WERI-Rb-1 (cell line): ENCODE results near the gene HINT2.

Experiments used
- DNase-seq: peaks from one replicate; pipeline ENCODE4 v3.0.0-alpha.2; 2020
- H3K27ac ChIP-seq: fragments of 250-450 bp; sonication (Bioruptor Pico); 2 replicates; pipeline ENCODE4 v1.5.1; 2020; ENCODE audit warnings: mild to moderate bottlenecking, moderate library complexity
- H3K27me3 ChIP-seq: fragments of 250-450 bp; sonication (Bioruptor Pico); 2 replicates; pipeline ENCODE4 v1.5.1; 2021; ENCODE audit warnings: mild to moderate bottlenecking, low read depth, moderate library complexity; ENCODE audit not compliant: insufficient read depth, severe bottlenecking
- H3K36me3 ChIP-seq: fragments of 250-450 bp; sonication (Bioruptor Pico); 2 replicates; pipeline ENCODE4 v1.5.1; 2020; ENCODE audit warnings: mild to moderate bottlenecking, moderate library complexity
- H3K4me3 ChIP-seq: 2 replicates; pipeline ENCODE4 v1.5.1; 2011; ENCODE audit warnings: low read depth, mild to moderate bottlenecking, control low read depth, low read length
- H3K9me3 ChIP-seq: fragments of 250-450 bp; sonication (Bioruptor Pico); 2 replicates; pipeline ENCODE4 v1.5.1; 2021; ENCODE audit warnings: mild to moderate bottlenecking, moderate library complexity; ENCODE audit not compliant: severe bottlenecking
- TF ChIP-seq, protein P1 (sequence below): IDR thresholded peaks from 2 replicates; pipeline ENCODE4 v1.5.1; 2011; ENCODE audit warnings: low read depth, mild to moderate bottlenecking, control low read depth, inconsistent platforms, low read length

Gene HINT2

DNA sequence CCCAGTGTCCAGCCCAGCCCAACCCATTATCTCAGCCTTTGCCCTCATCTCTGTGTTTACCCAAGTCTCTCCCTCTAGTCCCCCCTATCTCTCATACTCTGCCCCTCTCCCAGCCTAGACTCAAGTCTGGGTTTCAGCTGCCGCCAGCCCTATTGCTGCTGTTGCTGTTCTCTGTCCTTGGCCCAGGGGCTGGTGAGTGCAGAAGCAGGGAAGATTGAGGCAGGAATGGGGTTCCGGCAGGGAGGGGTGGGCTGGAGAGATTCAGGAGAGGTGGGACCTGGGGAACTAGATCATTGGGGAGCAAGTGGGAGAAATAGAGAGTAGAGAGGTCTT lies 14.9 kb upstream of the HINT2 start:
- Histone ChIP-seq H3K27ac (0 out of 2 replicates have a peak overlapping the region, but pooled peaks have one; percentile 1), H3K36me3 (no peaks in the 10 kb centered on the region), H3K4me3 (peak overlapping the region; percentile 69), H3K9me3 (no peaks in the 10 kb centered on the region), H3K27me3 (no peaks in the 10 kb centered on the region)
- DNase-seq, result no peak
- TF ChIP-seq, protein P1, sequence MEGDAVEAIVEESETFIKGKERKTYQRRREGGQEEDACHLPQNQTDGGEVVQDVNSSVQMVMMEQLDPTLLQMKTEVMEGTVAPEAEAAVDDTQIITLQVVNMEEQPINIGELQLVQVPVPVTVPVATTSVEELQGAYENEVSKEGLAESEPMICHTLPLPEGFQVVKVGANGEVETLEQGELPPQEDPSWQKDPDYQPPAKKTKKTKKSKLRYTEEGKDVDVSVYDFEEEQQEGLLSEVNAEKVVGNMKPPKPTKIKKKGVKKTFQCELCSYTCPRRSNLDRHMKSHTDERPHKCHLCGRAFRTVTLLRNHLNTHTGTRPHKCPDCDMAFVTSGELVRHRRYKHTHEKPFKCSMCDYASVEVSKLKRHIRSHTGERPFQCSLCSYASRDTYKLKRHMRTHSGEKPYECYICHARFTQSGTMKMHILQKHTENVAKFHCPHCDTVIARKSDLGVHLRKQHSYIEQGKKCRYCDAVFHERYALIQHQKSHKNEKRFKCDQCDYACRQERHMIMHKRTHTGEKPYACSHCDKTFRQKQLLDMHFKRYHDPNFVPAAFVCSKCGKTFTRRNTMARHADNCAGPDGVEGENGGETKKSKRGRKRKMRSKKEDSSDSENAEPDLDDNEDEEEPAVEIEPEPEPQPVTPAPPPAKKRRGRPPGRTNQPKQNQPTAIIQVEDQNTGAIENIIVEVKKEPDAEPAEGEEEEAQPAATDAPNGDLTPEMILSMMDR, result no peak

DNA sequence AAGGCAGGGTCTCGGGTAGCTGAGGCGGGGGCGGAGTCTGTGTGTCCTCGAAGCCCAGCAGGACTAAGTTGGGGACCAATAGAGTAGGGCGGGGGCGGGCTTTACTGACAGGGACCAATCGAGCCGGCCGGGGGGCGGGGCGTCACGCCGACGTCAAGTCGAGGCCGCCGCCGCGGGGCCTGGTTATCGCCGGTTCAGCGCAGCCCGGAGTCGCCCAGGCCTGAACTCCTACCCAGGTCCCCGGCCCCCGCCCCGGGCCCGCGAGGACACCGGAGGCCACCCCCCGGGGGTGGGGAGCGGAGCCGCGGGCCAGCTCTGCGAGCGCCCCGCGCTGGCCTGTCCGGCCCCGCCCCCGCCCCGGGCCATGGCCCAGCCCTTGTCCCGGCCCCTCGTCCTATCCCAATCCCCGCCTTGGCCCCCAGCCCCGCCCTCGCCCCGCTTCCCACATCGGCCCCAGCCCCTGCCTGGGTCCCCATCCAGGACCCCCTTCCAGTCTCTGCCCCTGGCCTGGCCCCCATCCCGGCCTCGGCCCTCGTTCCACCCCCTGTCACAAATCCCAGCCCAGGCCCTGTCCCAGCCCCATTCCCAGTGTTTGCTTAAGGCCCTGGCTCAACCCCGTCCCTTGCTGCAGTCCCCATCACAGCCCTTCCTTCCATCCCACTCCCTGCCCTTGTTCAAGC lies 14.4 kb upstream of the HINT2 start, which contains the start of gene TMEM8B:
Gene TMEM8B, plus strand, starts transcription at position 145 of the 680 bp plus-strand sequence. Its CDS starts 220 bp downstream, at position 365.
- Histone ChIP-seq H3K27ac (peak within 1 kb of the TSS; percentile 78), H3K9me3 (no peaks in the 10 kb centered on the region), H3K4me3 (peak within 1 kb of the TSS; percentile 69), H3K36me3 (no peaks in the 10 kb centered on the region), H3K27me3 (no peaks in the 10 kb centered on the region)
- TF ChIP-seq, protein P1, result no peak
- peak; percentile 96 for DNase-seq

DNA sequence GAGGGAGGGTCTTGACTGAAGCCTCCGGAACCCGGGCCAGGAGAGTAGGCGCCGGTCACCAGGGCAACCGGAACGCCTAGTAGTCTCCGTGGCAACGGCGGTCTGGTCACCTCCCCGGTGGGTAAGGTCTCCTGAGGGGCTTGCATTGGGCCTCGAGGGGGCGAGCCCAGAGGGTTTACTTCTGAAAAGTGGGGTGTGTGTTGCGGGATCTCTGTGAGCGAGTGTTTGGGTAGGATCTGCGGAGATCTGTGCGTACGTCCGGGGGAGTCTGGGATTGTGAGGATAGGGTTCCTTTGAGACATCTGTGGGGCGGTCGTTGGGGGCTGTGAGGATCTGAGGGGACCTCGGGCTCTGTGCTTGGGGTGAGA lies 13.9 kb upstream of the HINT2 start, which contains the start of gene FAM221B:
Gene FAM221B, minus strand, starts transcription at position 17 of the 368 bp plus-strand sequence. CDS start 2,571 bp downstream, outside the sequence.
- no peak for DNase-seq
- H3K27me3 ChIP-seq, result no peaks in the 10 kb centered on the region
- H3K9me3 ChIP-seq, result no peaks in the 10 kb centered on the region
- no peaks in the 10 kb centered on the region for H3K36me3 ChIP-seq
- TF ChIP-seq, protein P1, result no peak
- peak within 1 kb of the TSS; percentile 78 for H3K27ac ChIP-seq
- peak within 1 kb of the TSS; percentile 69 for H3K4me3 ChIP-seq

DNA sequence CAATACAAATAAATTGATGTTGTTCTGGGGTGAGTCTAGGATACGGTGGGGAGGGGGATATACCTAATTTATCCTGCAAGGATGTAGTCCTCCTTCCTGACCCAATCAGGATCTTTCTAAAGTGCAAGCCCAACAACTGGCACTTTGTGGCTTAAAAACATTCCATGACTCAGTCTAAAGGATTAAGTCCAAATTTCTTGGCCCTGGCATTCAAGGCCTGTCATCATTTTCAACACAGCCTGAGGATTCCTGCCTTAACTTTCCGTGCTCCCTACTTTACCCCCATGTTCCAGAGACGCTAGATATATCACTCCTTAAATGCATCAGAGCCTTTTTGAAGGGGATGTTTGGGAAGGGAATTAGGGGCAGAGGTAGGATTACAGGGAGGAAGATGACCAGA lies 12.6 kb upstream of the HINT2 start:
- H3K27me3 ChIP-seq, result no peaks in the 10 kb centered on the region
- no peak overlapping the region for H3K4me3 ChIP-seq
- H3K36me3 ChIP-seq, result no peaks in the 10 kb centered on the region
- DNase-seq, result no peak
- no peaks in the 10 kb centered on the region for H3K9me3 ChIP-seq
- no peak overlapping the region for H3K27ac ChIP-seq
- TF ChIP-seq, protein P1, result no peak

DNA sequence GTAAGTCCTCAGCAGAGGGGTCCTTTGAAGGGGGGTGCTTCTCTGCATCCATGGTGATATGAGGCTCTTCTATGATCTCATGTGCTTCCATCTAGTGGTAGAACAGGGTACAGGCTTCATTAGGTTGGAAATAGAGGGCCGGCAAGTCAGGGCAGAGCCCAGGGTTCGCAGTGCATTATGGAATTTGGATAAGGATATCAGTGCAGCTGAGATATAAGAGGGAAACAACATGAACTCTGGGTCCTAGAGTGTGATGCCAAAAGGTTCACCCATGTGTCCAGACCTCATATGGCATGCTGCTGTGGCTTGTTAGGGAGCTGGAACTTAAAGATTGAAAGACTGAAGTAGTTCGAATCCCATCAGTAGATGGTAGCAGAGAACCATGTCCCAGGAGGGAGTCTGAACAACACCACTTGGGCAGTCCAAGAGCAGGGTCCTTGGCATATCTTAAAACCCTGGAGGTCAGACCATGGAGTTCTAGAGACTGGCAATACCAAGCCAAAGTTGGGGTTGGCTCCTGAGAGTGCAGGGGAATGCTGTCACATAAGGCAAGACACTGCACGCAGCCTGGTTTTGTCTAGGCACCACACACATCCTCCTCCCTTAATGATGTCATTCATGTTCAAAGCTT lies 11.3 kb upstream of the HINT2 start:
- H3K27ac ChIP-seq, result 0 out of 2 replicates have a peak overlapping the region, but pooled peaks have one; percentile 24
- no peaks in the 10 kb centered on the region for H3K9me3 ChIP-seq
- peak; percentile 55 for DNase-seq
- H3K36me3 ChIP-seq, result no peaks in the 10 kb centered on the region
- no peak overlapping the region for H3K4me3 ChIP-seq
- no peaks in the 10 kb centered on the region for H3K27me3 ChIP-seq
- TF ChIP-seq, protein P1, result peak; percentile 72
